Measurements from ENCODE around the gene TAS1R2. TPM values are rescaled to one million over a fixed set of nuclear protein-coding genes. Genes with fewer than 3 reads are reported as not detected.
A peak's percentile ranks its signal among the peaks of the same experiment; 100 is the strongest.
"Not testable (repeated sequence)": the region's sequence is repeated elsewhere in the genome, so short reads cannot be mapped to it uniquely, and the experiment has no call there.

Gene TAS1R2
- total RNA-seq, 2 donors from 2014 or later = not detected

DNA sequence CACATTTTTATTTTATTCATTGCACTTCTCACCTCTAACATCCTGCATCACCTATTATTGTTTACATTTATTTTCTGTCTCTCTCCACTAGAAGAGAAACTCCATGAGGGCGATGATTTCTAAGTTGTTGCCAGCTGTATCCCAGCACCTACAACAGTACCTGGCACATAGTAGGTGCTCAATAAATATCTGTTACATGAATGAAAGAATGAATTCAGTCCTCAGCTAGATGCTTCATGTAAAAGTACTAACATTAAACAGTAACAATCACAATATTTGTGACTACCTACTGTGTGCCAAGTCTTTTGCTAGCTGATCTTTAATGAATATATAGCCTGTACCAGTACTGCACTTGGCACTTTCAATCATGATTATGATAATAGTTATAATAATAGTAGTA lies 3.0 kb downstream of the TAS1R2 start:
- ATAC-seq = no peak
- DNase-seq (ENCODE audit: low spot score in 2 of 2) = no peak
- H3K36me3 Mint-ChIP-seq = no peaks in the 10 kb centered on the region
- H3K27ac Mint-ChIP-seq = no peak overlapping the region
- no peaks in the 10 kb centered on the region for H3K9me3 Mint-ChIP-seq

DNA sequence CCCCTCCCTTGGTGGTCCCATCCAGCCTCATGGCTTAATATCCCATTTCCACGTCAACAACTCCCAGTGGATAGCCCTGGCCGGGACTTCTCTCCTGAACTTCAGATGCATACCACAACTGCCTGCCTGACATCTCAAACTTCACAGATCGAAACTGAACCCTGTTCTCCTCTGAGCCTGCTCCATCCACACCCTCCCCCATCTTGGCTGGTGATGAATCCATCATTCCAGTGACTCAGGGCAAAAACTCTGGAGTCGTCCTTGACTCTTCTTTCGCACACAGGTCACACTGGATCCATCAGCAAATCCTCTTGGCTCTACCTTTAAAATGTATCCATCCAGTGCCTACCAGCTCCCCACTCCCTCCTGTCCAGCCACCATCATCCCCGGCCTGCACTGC lies 3.9 kb downstream of the TAS1R2 start:
- ATAC-seq (no peak), DNase-seq (ENCODE audit: low spot score in 2 of 2) (no peak)
- no peaks in the 10 kb centered on the region for H3K9me3 Mint-ChIP-seq
- no peaks in the 10 kb centered on the region for H3K36me3 Mint-ChIP-seq
- no peak overlapping the region for H3K27ac Mint-ChIP-seq

DNA sequence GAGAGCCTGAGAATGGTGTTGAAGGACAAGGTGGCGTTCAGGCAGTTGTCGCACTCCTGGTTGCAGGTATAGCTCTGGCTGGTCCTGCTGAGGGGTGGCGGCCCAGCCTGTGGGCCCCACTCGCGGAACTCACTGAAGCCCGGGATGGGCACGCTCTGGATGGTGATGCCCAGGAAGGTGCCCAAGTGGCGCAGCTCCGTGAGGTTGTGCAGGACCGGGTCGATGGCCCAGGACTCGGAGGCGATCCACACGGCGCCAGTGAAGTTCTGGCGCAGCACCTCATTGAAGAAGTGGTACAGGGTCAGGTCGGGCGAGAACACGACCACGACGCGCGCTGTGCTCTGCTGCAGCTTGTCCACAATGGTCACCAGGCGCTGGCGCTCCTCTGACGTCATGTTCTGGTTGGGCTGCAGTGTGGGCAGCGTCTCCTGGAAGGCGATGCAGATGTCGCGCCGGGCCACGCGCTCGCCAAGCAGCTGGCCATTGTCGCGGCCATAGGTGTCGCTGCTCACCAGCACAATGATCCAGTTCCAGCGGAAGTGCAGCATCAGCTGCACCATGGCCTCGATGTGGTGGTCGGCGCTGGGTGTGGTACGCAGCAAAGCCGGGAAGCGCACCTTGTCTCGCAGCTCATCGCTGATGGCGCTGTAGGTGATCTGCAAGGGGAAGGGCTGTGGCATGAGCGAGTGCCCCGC lies 5.0 kb downstream of the TAS1R2 start:
- no peak overlapping the region for H3K27ac Mint-ChIP-seq
- DNase-seq (ENCODE audit: low spot score in 2 of 2) = no peak
- H3K36me3 Mint-ChIP-seq = no peaks in the 10 kb centered on the region
- ATAC-seq = no peak
- H3K9me3 Mint-ChIP-seq = no peaks in the 10 kb centered on the region

DNA sequence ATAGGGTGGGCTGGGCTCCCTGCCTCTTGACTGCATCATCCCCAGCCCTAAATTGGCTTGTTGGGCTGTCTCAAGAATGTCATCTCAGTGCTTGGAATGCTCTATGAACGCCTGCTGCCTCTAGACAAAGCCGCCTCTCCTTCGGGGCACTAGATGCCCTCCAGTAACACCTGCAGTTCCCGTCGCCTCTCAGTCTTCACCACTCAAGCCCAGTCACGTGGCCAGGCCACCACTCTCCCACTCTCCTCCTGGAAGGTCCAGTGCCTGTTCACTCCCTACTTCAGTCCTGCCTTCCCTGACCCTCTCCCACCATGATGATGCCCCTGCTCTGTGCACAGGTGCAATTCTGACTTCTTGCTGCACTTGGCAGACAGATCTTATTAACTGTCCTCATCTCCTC lies 7.0 kb downstream of the TAS1R2 start:
- Mint-ChIP-seq H3K27ac (no peak overlapping the region), H3K36me3 (no peaks in the 10 kb centered on the region)
- ATAC-seq = no peak

DNA sequence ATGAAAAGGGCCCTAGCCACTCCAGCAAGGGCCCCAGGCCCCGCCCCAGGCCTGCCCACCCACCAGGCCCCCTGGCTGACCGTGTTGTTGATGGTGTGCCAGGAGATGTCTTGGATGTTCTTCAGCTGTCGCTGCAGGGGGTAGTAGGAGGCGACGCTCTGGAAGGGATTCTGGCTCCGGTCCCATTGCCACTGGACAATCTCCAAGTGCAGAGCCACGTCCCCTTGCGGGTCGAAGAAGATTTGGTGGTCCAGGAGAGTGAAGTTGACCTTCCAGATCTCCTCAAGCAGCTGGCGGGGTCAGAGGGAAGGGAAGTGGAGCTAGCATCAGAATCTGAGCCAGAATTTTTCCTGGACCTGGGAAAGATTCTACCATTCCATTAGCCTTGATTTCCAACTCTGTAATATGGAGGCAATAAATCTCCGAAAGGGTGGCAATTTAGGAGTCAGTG lies 10.2 kb downstream of the TAS1R2 start:
- Mint-ChIP-seq H3K27ac (no peak overlapping the region), H3K36me3 (no peaks in the 10 kb centered on the region), H3K9me3 (no peaks in the 10 kb centered on the region)
- no peak for ATAC-seq
- DNase-seq (ENCODE audit: low spot score in 2 of 2) = no peak

More for the DNA sequence above, 7.0 kb downstream of the TAS1R2 start:
- H3K9me3 Mint-ChIP-seq = no peaks in the 10 kb centered on the region
- DNase-seq (ENCODE audit: low spot score in 2 of 2) = no peak

DNA sequence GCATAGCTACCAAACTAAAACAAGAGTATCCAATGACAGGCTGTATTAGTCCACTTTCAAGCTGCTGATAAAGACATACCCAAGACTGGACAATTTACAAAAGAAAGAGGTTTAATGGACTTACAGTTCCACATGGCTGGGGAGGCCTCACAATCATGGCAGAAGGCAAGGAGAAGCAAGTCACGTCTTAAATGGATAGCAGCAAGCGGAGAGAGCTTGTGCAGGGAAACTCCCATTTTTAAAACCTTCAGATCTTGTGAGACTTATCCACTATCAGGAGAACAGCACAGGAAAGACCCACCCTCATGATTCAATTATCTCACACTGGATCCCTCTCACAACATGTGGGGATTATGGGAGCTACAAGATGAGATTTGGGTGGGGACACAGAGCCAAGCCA lies 11.7 kb downstream of the TAS1R2 start:
- H3K27ac Mint-ChIP-seq, H3K9me3 Mint-ChIP-seq: not testable (repeated sequence)

DNA sequence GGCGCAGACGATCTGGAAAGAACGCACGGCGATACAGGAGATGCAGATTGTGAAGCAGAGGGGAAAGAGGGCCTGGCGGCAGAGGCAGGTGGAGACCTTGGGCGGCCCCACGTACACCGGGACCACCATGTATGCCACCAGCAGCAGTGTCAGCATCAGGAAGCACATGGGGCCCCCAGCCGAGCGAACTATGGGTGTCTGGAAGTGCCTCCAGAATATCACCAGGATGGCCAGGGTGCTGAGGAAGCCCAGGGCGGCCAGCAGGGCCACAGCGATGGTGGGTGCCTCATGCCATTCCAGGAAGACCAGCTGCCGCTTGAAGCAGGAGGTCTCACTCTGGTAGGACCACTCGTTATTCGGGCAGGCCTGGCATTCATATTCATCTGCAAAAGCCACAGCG lies 19.3 kb downstream of the TAS1R2 start:
- Mint-ChIP-seq H3K9me3 (peaks cover 4 to 7% of the 10 kb centered on the region in 2 donors), H3K36me3 (no peaks in the 10 kb centered on the region), H3K27ac (no peak overlapping the region)
- ATAC-seq (no peak), DNase-seq (ENCODE audit: low spot score in 2 of 2) (no peak)

More for the DNA sequence above, 11.7 kb downstream of the TAS1R2 start:
- DNase-seq (ENCODE audit: low spot score in 2 of 2); H3K36me3 Mint-ChIP-seq; ATAC-seq: not testable (repeated sequence)

DNA sequence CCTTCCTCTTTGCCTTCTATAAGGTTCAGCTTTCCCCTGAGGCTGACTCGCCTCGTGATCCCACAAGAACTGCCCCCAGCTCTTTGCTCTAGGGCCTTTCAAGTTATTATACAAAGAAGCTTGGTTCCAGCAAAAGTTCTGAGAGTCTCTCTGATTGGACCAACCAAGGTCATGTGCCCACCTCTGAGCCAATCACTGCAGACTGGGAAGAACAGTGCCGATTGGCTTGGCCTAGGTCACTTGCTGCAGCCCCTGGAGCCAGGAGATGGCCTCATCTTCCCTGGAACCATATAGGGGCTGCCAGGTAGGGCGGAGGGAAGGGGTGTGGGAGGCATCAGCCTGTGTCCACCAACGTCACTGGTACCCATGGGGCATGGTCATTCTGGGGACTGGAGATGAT lies 22.8 kb downstream of the TAS1R2 start:
- Mint-ChIP-seq H3K36me3 (no peaks in the 10 kb centered on the region), H3K9me3 (no peaks in the 10 kb centered on the region)
- ATAC-seq = no peak

DNA sequence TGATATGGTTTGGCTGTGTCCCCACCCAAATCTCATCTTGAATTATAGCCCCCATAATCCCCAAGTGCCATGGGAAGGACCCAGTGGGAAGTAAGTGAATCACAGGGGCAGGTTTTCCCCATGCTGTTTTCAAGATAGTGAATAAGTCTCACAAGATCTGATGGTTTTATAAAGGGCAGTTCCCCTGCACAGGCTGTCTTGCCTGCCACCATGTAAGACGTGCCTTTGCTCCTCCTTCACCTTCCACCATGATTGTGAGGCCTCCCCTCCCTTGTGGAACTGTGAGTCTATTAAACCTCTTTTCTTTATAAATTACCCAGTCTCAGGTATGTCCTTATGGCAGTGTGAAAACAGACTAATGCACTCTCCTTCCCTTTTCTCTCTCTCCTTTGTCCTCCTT lies 27.1 kb downstream of the TAS1R2 start:
- not testable (repeated sequence) for DNase-seq (ENCODE audit: low spot score in 2 of 2); ATAC-seq; H3K9me3 Mint-ChIP-seq; H3K27ac Mint-ChIP-seq; H3K36me3 Mint-ChIP-seq

More for the DNA sequence above, 22.8 kb downstream of the TAS1R2 start:
- H3K27ac Mint-ChIP-seq = no peak overlapping the region
- no peak for DNase-seq (ENCODE audit: low spot score in 2 of 2)

DNA sequence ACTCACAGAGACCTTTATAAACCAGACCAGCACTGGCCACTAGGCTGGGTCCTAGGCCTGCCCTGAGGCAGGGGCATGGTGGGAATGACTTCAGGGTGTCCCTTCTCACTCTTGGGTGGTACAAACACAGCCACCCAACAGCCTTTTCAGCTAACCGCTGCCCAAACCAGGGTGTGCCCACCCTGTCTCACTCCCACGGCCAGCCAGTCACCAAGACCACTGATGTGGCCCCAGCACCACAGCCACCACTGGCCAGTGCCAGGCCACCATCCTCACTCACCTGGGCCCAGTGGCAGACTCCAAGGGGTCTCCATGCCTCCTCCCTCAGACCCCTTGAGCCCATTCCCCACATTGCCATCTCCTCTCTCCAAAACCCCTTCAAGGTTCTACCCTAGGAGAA lies 27.8 kb downstream of the TAS1R2 start:
- peak overlapping the region in 1 of 2 donors; percentile 36 for H3K27ac Mint-ChIP-seq
- DNase-seq (ENCODE audit: low spot score in 2 of 2) (no peak), ATAC-seq (no peak)
- H3K36me3 Mint-ChIP-seq = no peaks in the 10 kb centered on the region
- no peaks in the 10 kb centered on the region for H3K9me3 Mint-ChIP-seq

DNA sequence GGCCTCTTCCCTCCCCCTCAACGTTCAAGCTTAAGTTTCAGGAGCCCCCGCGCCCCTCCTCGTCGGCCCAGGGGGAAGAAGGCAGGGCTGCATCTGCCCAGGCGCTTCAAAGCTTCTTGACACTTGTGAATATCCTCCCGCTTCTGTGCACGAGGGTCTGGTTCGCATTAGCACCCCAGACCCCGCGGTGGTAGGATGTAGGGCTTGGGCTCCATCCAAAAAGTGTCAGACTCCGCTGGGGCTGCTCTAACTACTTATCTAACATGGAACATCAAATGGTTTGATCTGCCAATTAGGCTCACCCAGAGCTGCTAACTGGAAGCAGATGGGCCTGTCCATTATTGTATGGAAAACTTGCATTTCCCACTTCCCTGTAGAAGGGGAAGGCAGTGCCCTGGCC lies 28.9 kb downstream of the TAS1R2 start:
- Mint-ChIP-seq H3K9me3 (peaks cover 3 to 5% of the 10 kb centered on the region in 2 donors), H3K36me3 (no peaks in the 10 kb centered on the region), H3K27ac (no peak overlapping the region)
- DNase-seq (ENCODE audit: low spot score in 2 of 2) (no peak), ATAC-seq (no peak)

DNA sequence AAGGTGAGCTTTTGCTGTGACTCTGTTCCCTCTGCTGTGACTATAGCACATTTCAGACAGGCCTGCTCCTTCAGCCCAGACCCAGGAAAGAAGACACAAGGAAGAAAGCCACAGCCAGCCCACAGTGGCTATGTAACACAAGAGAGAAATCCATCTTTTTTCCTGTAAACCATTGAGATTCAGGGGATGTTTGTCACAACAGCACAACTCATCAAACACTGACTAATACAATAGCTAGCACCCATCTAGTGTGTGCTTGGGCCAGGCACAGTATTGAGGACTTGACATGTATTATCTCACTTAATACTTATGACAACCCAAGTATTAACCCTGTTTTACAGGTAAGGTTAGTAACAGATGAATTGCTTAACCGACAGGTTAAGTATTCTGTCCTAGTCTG lies 29.8 kb downstream of the TAS1R2 start:
- DNase-seq (ENCODE audit: low spot score in 2 of 2) (no peak), ATAC-seq (no peak)
- H3K27ac Mint-ChIP-seq = no peak overlapping the region
- no peaks in the 10 kb centered on the region for H3K36me3 Mint-ChIP-seq
- H3K9me3 Mint-ChIP-seq = peaks cover 4 to 6% of the 10 kb centered on the region in 2 donors

DNA sequence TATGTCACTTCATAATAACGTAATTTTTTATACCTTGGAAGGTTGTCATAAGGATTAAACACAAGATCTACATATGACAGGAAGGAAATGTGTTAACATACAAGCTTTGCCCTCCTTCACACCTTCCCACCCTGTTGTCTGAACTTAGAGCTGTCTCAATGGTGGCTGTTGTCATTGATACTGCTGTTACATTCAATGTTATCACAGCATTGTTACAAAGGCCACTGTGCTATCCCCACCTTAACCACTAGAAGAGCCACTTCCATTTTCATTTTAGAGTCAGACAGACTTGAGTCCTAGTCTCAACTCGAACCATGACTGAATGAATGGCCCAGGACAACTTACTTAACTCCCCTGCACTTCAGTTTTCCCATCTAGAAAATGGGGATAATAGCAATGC lies 31.2 kb downstream of the TAS1R2 start:
- DNase-seq (ENCODE audit: low spot score in 2 of 2) (no peak), ATAC-seq (no peak)
- Mint-ChIP-seq H3K27ac (no peak overlapping the region), H3K36me3 (no peaks in the 10 kb centered on the region), H3K9me3 (peaks cover 4 to 6% of the 10 kb centered on the region in 2 donors)

DNA sequence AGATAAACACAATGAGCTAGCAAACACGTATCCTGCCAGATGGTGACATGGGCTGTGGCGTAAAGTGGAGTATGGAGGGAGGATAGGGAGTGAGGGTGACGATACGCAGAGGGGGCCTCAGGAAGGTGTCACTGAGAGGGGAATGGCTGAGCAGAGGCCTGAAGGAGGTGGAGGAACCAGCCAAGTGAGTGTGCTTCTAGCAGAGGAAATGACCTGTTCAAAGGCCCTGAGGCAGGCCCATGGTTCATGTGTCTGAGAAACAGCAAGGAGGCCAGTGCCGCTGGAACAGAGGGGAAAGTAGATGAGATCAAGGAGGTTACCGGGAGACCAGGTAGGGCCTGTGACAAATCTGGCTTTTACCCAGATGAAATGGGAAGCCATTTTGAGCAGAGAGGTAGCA lies 36.0 kb downstream of the TAS1R2 start:
- Mint-ChIP-seq H3K27ac (no peak overlapping the region), H3K9me3 (peaks cover 4 to 6% of the 10 kb centered on the region in 2 donors), H3K36me3 (no peaks in the 10 kb centered on the region)
- no peak for DNase-seq (ENCODE audit: low spot score in 2 of 2)
- ATAC-seq = no peak

DNA sequence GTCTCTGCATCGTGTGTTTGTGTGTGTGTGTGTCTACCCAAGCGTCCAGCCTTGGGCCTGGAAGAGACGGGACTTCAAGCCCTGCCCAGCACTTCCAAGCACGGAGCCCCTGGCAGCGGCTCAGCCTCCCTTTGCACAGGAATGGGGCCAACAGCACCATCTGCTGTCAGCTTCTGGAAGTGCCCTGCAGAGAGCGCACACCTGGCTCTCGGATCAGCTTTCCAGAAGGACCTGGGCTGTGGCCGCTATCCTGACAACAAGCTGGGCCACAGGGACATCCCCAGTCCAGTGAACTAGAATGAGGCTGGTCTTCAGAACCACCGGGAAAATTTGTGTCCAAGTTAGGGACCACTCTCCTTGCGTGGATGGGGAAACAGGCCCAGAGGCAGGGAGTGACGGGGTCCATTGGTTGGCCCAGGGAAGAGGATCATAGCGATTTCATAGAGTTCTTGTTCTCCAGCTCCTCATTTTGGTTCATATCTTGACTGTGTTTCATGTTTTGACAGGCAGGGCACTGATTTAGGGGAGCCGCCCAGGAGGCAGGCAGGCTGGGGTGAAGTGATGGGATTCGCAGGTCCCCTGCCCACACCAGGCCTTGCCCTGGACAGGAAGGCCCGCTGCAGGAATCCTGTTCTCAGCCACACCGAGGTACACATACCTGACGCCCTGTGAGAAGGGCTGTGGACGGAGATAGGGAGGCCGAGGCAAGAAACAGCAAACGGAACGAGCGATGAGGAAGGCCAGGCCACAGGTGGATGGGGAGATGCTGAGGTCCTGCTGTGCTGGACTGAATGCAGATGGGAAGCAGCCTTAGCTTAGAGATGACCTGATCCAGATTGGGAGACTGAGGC lies 38.4 kb downstream of the TAS1R2 start:
- no peaks in the 10 kb centered on the region for H3K36me3 Mint-ChIP-seq
- peaks cover 4 to 5% of the 10 kb centered on the region in 2 donors for H3K9me3 Mint-ChIP-seq
- DNase-seq (ENCODE audit: low spot score in 2 of 2) = peak; percentile 57 to 77
- peak; percentile 63 to 70 for ATAC-seq
- H3K27ac Mint-ChIP-seq = no peak overlapping the region

DNA sequence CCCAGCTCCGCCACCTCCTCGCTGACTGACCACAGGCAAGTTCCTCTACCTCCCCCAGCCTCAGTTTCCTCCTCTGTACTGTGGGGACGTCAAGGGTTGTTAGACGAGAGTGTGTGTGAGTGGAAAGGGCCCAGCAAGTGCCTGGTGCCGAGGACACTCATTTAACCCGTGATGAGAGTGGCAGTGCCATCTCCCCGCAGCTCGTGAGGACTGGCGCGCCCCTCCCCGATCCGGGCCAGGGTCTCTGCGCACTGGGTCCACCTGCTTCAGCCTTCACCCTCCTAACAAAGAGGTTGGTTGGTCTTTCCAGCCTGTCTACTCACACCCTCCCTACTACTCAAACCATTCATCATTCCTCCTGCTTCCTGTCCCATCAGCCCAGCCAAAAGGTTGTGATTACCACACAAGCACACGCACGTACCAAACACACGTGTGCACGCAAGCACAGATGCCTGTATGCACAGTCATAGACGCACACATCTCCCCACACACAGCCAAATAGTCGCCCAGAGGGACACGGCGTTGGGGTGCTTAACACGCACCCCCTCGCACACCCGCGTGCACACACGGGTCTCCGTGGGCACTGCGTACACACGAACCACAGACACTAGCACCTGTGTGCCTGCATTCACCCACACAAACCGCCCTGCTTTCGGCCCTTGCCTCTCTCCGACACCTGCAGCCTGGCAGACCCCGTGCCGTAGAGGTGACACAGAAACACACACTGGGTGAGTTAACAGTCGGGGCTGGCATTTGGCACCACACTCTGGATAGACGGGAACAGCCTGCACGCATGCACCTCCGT lies 39.3 kb downstream of the TAS1R2 start:
- ATAC-seq (peak in 1 of 2 donors; percentile 13), DNase-seq (ENCODE audit: low spot score in 2 of 2) (no peak)
- no peaks in the 10 kb centered on the region for H3K9me3 Mint-ChIP-seq
- no peaks in the 10 kb centered on the region for H3K36me3 Mint-ChIP-seq
- H3K27ac Mint-ChIP-seq = no peak overlapping the region

DNA sequence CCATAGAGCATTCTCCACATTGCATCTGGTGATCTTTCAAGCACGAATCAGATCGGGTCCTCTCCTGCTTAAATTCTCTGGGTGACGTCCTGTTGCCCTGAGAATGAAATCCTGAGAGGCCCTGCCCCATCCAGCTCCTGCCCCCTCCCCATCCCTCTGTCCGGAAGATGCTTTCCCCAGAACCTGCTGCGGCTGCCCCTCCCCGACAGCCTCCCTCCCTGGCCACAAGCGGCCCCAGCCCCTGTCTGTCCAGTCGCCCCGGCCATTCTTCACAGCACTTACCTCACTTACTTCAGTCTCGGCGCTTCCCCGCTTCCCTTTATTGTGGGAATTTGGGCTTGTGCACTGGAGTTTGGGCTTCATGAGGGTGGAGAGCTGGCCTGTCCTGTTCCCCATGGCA lies 40.3 kb downstream of the TAS1R2 start:
- H3K27ac Mint-ChIP-seq = no peak overlapping the region
- ATAC-seq = no peak
- no peaks in the 10 kb centered on the region for H3K9me3 Mint-ChIP-seq
- DNase-seq (ENCODE audit: low spot score in 2 of 2) = no peak
- H3K36me3 Mint-ChIP-seq = no peaks in the 10 kb centered on the region

All from activated naive CD4-positive, alpha-beta T cell treated with anti-CD3 and anti-CD28 coated beads, Interleukin-2, amount 50 U/mL, for 72 hours (primary cell).